ENCODE results near the gene AMDHD1.

The AMDHD1 gene

GRCh38 chr12:95995238-95996031, 52.3 kb downstream of the AMDHD1 start:
- DNase-seq (ENCODE audit: low read depth in 2 of 2) = no peak

- no peak for DNase-seq (ENCODE audit: low read depth in 2 of 2)
Observed at GRCh38 chr12:95996034-95996658, 53.0 kb downstream of the AMDHD1 start, which contains the start of gene HAL. Gene HAL, minus strand, starts transcription at chr12:95996344. Its CDS starts 434 bp downstream, at chr12:95995910.

GRCh38 chr12:95997276-95997675, 54.1 kb downstream of the AMDHD1 start:
- DNase-seq (ENCODE audit: low read depth in 2 of 2) = no peak

- no peak for DNase-seq (ENCODE audit: low read depth in 2 of 2)
Observed at GRCh38 chr12:95997911-95998510, 54.9 kb downstream of the AMDHD1 start.

- no peak for DNase-seq (ENCODE audit: low read depth in 2 of 2)
Observed at GRCh38 chr12:95998611-95999286, 55.6 kb downstream of the AMDHD1 start.

- no peak for DNase-seq (ENCODE audit: low read depth in 2 of 2)
Observed at GRCh38 chr12:95999484-95999883, 56.4 kb downstream of the AMDHD1 start.

DNA sequence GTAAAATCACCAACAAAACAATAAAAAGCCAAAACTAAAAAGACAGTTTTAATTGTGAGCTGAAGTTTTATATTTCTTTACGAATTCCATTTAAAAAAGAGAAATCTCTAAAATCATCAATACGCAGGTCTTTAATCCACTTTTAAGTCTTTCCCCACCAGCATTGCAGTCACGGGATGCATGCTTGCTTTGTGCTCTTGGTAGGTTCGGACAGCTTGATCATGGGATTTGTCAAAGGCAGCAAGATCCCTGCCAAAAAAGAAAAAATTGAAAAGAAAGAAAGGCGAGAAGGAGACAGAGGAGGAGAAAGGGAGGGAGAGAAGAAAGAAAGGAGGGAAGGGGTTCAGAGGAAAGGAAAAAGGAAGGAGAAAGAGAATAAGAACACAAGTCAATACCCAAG, 57.7 kb downstream of the AMDHD1 start:
- no peak for DNase-seq (ENCODE audit: low read depth in 2 of 2)

DNA sequence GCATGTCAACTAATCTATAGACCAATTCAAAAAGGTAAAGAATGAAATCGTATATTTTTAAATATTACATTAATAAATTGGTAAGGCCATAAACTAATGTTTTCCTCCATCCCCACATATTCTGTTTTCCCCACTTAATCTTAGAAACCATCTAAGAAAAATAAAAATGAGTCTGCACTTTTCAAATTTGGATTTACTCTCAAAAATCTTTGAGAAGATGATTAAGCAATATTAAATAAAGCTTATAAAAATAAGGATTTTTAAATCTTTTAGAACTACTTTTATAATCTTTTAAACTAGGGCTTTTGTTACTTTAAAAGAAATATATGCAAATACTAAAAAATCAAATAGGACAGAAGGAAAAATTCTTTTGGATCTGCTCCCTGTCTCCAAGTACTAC, 63.6 kb downstream of the AMDHD1 start:
- DNase-seq (ENCODE audit: low read depth in 2 of 2) = no peak

- DNase-seq (ENCODE audit: low read depth in 2 of 2) = no peak
Observed at GRCh38 chr12:96007729-96008128, 64.6 kb downstream of the AMDHD1 start.

DNA sequence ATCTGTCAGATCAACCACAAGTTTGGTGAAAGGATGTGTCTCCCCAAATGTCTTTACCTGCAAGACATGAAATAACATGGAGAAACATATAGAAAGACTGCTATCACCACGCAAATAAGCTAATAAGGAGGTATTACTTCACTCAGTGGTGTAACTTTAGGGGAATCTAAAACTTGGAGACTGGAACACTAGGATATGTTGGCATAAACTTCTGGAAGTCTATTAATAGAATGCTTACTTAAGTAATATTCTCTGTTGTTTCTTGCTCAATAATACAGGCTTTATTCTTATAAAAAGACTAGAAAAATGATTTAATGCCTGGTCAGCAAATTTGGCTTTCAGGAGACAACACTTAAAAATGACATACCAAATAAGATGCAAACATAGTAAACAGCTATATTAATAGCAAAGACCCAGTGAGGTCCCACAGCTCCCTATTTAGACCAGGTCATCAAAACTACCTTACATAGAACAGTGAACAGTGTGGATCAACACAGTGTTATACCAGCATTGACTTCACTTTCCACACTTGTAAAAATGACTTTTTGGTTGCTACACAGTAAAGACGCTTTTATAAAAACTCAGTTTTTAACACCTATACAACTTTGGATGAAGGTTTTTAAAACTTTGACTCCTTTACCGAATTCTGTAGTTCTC, 71.9 kb downstream of the AMDHD1 start:
- no peak for DNase-seq (ENCODE audit: low read depth in 2 of 2)

DNA sequence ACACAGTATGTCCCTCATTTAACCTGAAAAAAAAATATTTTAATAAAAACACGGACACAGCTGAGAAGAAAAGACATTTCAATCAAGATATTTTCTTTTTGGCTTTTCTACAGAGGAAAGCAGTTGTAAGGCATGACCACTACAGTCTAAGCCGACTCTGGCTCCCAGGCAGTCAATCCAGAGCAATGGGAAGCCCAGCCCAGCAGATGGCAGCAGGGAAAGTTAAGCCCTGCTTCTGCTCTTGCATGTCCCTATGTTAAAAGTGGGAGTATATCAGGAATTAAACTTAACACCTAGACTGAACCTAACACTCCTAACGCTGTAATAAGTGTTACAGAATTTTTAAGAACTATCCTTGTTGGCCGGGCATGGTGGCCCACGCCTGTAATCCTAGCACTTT, 72.5 kb downstream of the AMDHD1 start:
- no peak for DNase-seq (ENCODE audit: low read depth in 2 of 2)
